ENCODE results near the gene PRKCB.

GRCh38 chr16:23920446-23920845, 84.7 kb downstream of the PRKCB start:
- TF ChIP-seq ZNF548 (tag by site-specific recombination; IDR thresholded peaks at IDR 0.05) (no peak), ZNF670 (tag by site-specific recombination; IDR thresholded peaks at IDR 0.05; ENCODE audit: low read depth) (no peak), YY1 (tag by site-specific recombination; IDR thresholded peaks at IDR 0.05) (no peak), ZNF585B (tag by site-specific recombination; IDR thresholded peaks at IDR 0.05) (no peak)

Measured in HEK293 (cell line).